B cell (primary cell): ENCODE measurements around the gene TMEM116. TPM values are rescaled to one million over a fixed set of nuclear protein-coding genes. Genes with fewer than 3 reads are reported as not detected.
"Not testable (repeated sequence)": the region's sequence is repeated elsewhere in the genome, so short reads cannot be mapped to it uniquely, and the experiment has no call there.

Experiments
- ATAC-seq: fragments of 200-7000 bp; cut with Tn5 transposase; one replicate; pipeline ENCODE4 v1.10.0; 2021; ENCODE audit warnings: low read depth, mild to moderate bottlenecking, moderate number of reproducible peaks, moderate library complexity
- CTCF ChIA-PET: fragments of 350-600 bp; sonication (Branson Sonifier 250); formaldehyde crosslinking; loops from one replicate; lab custom pipeline; 2021; ENCODE audit warnings: antibody characterized with exemption, inconsistent platforms; lab: Charles Lee
- POLR2A ChIA-PET: fragments of 350-600 bp; sonication (Branson Sonifier 250); formaldehyde crosslinking; loops from one replicate; lab custom pipeline; 2021; ENCODE audit warnings: antibody characterized with exemption; lab: Charles Lee
- DNase-seq: peaks from one replicate; pipeline ENCODE4 v3.0.0; 2013
- H2AFZ ChIP-seq: 2 replicates; pipeline ENCODE4 v1.6.1; 2012; ENCODE audit warnings: mild to moderate bottlenecking, low read depth, low read length; ENCODE audit not compliant: insufficient read depth, poor library complexity, severe bottlenecking
- H3K27ac ChIP-seq, 2 donors: 1 replicate in 1 of 2; 2 replicates in 1 of 2; pipeline ENCODE4 v1.5.1; 2012 to 2013; ENCODE audit warnings: low read length in 2 of 2, mild to moderate bottlenecking in 2 of 2, moderate library complexity in 1 of 2
- H3K27me3 ChIP-seq, 4 experiments: fragments of 200-600 bp in 1 of 4; sonication (generic) in 1 of 4; replicated peaks in 1 of 4; 1 replicate in 2 of 4; 2 replicates in 2 of 4; pipeline versions ENCODE4 v1.6.1 to v1.7.0; 2013 to 2016; ENCODE audit warnings: low read length in 3 of 4, mild to moderate bottlenecking in 2 of 4, mixed read lengths in 1 of 4, moderate library complexity in 1 of 4; ENCODE audit not compliant: insufficient read depth in 4 of 4, control insufficient read depth in 3 of 4; ENCODE audit errors: control extremely low read depth in 1 of 4
- H3K36me3 ChIP-seq, 2 experiments: replicated peaks in 1 of 2; 1 replicate in 1 of 2; 2 replicates in 1 of 2; pipeline versions ENCODE4 v1.6.1 to v1.7.1; 2013; ENCODE audit warnings: low read length in 1 of 2; ENCODE audit not compliant: insufficient read depth in 2 of 2, control insufficient read depth in 1 of 2; ENCODE audit errors: control extremely low read depth in 1 of 2, extremely low read depth in 1 of 2
- H3K4me1 ChIP-seq, 2 donors: fragments of 200-600 bp in 1 of 2; sonication (generic) in 1 of 2; 1 replicate in 1 of 2; 2 replicates in 1 of 2; pipeline versions ENCODE4 v1.5.1 to v1.6.1; 2013 to 2017; ENCODE audit warnings: low read length in 2 of 2; ENCODE audit not compliant: control insufficient read depth in 2 of 2, insufficient read depth in 2 of 2
- H3K4me2 ChIP-seq: replicated peaks from 2 replicates; pipeline ENCODE3; 2012; ENCODE audit warnings: mild to moderate bottlenecking, low read depth, low read length; ENCODE audit not compliant: poor library complexity, severe bottlenecking
- H3K4me3 ChIP-seq, 5 experiments: fragments of 200-600 bp in 1 of 5; sonication (generic) in 1 of 5; 1 replicate in 3 of 5; 2 replicates in 2 of 5; pipeline versions ENCODE4 v1.5.1 to v1.7.0; 2011 to 2016; ENCODE audit warnings: low read length in 4 of 5, mild to moderate bottlenecking in 4 of 5, low read depth in 2 of 5, control low read depth in 1 of 5, moderate library complexity in 1 of 5; ENCODE audit not compliant: insufficient read depth in 1 of 5; ENCODE audit errors: control extremely low read depth in 1 of 5, extremely low read depth in 1 of 5
- H3K79me2 ChIP-seq: fragments of 200-600 bp; sonication (generic); one replicate; pipeline ENCODE4 v1.6.0; 2016; ENCODE audit warnings: low read length; ENCODE audit not compliant: control insufficient read depth, insufficient read depth
- H3K9ac ChIP-seq: fragments of 200-600 bp; sonication (generic); 2 replicates; pipeline ENCODE4 v1.6.1; 2017; ENCODE audit warnings: mild to moderate bottlenecking, low read length, moderate library complexity
- H3K9me3 ChIP-seq, 3 donors: one replicate each; pipeline versions ENCODE4 v1.6.1 to v1.7.1; 2013; ENCODE audit warnings: low read length in 2 of 3; ENCODE audit not compliant: control insufficient read depth in 2 of 3, insufficient read depth in 1 of 3; ENCODE audit errors: control extremely low read depth in 1 of 3
- H4K20me1 ChIP-seq: 2 replicates; pipeline ENCODE4 v1.6.0; 2012; ENCODE audit warnings: mild to moderate bottlenecking, low read length; ENCODE audit not compliant: insufficient read depth, control insufficient read depth, poor library complexity, severe bottlenecking
- H3K27ac Mint-ChIP-seq: one replicate; pipeline ENCODE4 v1.8.0; 2021; ENCODE audit warnings: mixed read lengths
- H3K27me3 Mint-ChIP-seq: one replicate; pipeline ENCODE4 v1.8.0; 2021; ENCODE audit warnings: mixed read lengths
- H3K4me1 Mint-ChIP-seq: one replicate; pipeline ENCODE4 v1.8.0; 2021; ENCODE audit warnings: mixed read lengths
- H3K4me3 Mint-ChIP-seq: one replicate; pipeline ENCODE4 v1.8.0; 2021; ENCODE audit warnings: mixed read lengths
- H3K9me3 Mint-ChIP-seq: one replicate; pipeline ENCODE4 v1.8.0; 2022; ENCODE audit warnings: mixed read lengths; ENCODE audit not compliant: insufficient read depth
- EZH2 ChIP-seq: IDR thresholded peaks from 2 replicates; pipeline ENCODE4 v1.6.1; 2012; ENCODE audit warnings: borderline replicate concordance, low read depth, mild to moderate bottlenecking, moderate library complexity, low read length; ENCODE audit not compliant: insufficient read depth, poor library complexity, severe bottlenecking
- WGBS: methylation state at CpG from one replicate; pipeline ENCODE4 v1.1.5; 2013; ENCODE audit warnings: missing lambda C conversion rate; ENCODE audit not compliant: insufficient coverage; 5-methylcytosine and 5-hydroxymethylcytosine counted together
- intact Hi-C: fragments of 100-400 bp; cut with micrococcal nuclease; formaldehyde crosslinking; loops from one replicate; pipeline ENCODE4 v1.10.0; 2022
- polyA plus RNA-seq: library from polyadenylated mRNA; depleted of rRNA; stranded (reverse); fragments of >200 nt; gene quantifications from 2 replicates; pipeline ENCODE4 v1.2.3, GENCODE V29; 2012
- total RNA-seq, 2 donors: library from RNA; stranded (reverse); fragments of 120-200 nt in 1 of 2; gene quantifications; 1 replicate in 1 of 2; 2 replicates in 1 of 2; pipeline versions ENCODE4 v1.2.3 to v1.2.4, GENCODE V29; 2013 to 2022
- TF ChIP-seq, protein P1 (sequence below): fragments of 200-600 bp; IDR thresholded peaks from one replicate; pipeline ENCODE4 v1.8.0; 2022; ENCODE audit warnings: antibody characterized with exemption, mild to moderate bottlenecking

The TMEM116 gene
- total and polyA plus RNA-seq, 2 donors (not counting 1 experiment from before 2014, with no cell fraction given) = 7.9 to 11.7 TPM

- no peak overlapping the region for H3K4me3 Mint-ChIP-seq
- H3K9me3 ChIP-seq = no peaks in the 10 kb centered on the region
- H3K27me3 ChIP-seq = no peaks in the 10 kb centered on the region
- H3K4me2 ChIP-seq = no peak overlapping the region
- CTCF ChIA-PET = interaction anchor here (0.8 kb wide), 1 partner anchor 97 kb away, joined by 3 read pairs; no protein-coding TSS in a partner anchor
- no peak overlapping the region for H2AFZ ChIP-seq
- no peaks in the 10 kb centered on the region for H3K9me3 Mint-ChIP-seq
- H4K20me1 ChIP-seq = no peaks in the 10 kb centered on the region
- 98% methylated on average over 10 of the region's 13 CpGs for WGBS
- POLR2A ChIA-PET = no interaction called here
- peaks cover 8% of the 10 kb centered on the region for H3K4me1 Mint-ChIP-seq
- no peak for TF ChIP-seq EZH2
- TF ChIP-seq, protein P1, sequence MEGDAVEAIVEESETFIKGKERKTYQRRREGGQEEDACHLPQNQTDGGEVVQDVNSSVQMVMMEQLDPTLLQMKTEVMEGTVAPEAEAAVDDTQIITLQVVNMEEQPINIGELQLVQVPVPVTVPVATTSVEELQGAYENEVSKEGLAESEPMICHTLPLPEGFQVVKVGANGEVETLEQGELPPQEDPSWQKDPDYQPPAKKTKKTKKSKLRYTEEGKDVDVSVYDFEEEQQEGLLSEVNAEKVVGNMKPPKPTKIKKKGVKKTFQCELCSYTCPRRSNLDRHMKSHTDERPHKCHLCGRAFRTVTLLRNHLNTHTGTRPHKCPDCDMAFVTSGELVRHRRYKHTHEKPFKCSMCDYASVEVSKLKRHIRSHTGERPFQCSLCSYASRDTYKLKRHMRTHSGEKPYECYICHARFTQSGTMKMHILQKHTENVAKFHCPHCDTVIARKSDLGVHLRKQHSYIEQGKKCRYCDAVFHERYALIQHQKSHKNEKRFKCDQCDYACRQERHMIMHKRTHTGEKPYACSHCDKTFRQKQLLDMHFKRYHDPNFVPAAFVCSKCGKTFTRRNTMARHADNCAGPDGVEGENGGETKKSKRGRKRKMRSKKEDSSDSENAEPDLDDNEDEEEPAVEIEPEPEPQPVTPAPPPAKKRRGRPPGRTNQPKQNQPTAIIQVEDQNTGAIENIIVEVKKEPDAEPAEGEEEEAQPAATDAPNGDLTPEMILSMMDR = no peak
- H3K27ac Mint-ChIP-seq = no peak overlapping the region
- ATAC-seq (no peak), DNase-seq (no peak)
- intact Hi-C loops = loop anchor here (5.0 kb wide), 1 partner anchor 102 kb away; no protein-coding TSS in a partner anchor
- peaks cover 5 to 6% of the 10 kb centered on the region in 2 donors for H3K4me1 ChIP-seq
- H3K36me3 ChIP-seq = peaks cover 8 to 67% of the 10 kb centered on the region in 2 experiments
- no peak overlapping the region for H3K4me3 ChIP-seq
- no peak overlapping the region for H3K9ac ChIP-seq
- H3K27ac ChIP-seq = no peak overlapping the region
- H3K79me2 ChIP-seq = peaks cover 5% of the 10 kb centered on the region
- H3K27me3 Mint-ChIP-seq = no peaks in the 10 kb centered on the region
These were observed 36.4 kb upstream of the TMEM116 start for GRCh38 chr12:112049351-112049750.

GRCh38 chr12:112046003-112046402, 33.0 kb upstream of the TMEM116 start:
- H2AFZ ChIP-seq = no peak overlapping the region
- ChIA-PET POLR2A (no interaction called here), CTCF (no interaction called here)
- H4K20me1 ChIP-seq = no peaks in the 10 kb centered on the region
- H3K27ac ChIP-seq = no peak overlapping the region
- H3K27me3 ChIP-seq = no peaks in the 10 kb centered on the region
- no peak overlapping the region for H3K4me2 ChIP-seq
- H3K9me3 Mint-ChIP-seq = no peaks in the 10 kb centered on the region
- no peak overlapping the region for H3K27ac Mint-ChIP-seq
- ATAC-seq (no peak), DNase-seq (no peak)
- no peaks in the 10 kb centered on the region for H3K9me3 ChIP-seq
- H3K4me1 ChIP-seq = peaks cover 5 to 6% of the 10 kb centered on the region in 2 donors
- H3K27me3 Mint-ChIP-seq = no peaks in the 10 kb centered on the region
- intact Hi-C loops = loop anchor here (5.0 kb wide), 1 partner anchor 99 kb away; no protein-coding TSS in a partner anchor
- TF ChIP-seq, protein P1 = no peak
- no peak for TF ChIP-seq EZH2
- no peaks in the 10 kb centered on the region for H3K79me2 ChIP-seq
- peaks cover 8% of the 10 kb centered on the region for H3K4me1 Mint-ChIP-seq
- no peak overlapping the region for H3K4me3 Mint-ChIP-seq
- H3K4me3 ChIP-seq = no peak overlapping the region
- 82% methylated on average over 3 of the region's 4 CpGs for WGBS
- H3K9ac ChIP-seq = no peak overlapping the region
- H3K36me3 ChIP-seq = peaks cover under 1 to 65% of the 10 kb centered on the region in 2 experiments

GRCh38 chr12:112036614-112037013, 23.6 kb upstream of the TMEM116 start:
- WGBS = 100% methylated on average over 1 of the region's 12 CpGs
- ATAC-seq, H3K4me2 ChIP-seq, H3K4me1 Mint-ChIP-seq, DNase-seq, H2AFZ ChIP-seq, CTCF ChIA-PET, H3K4me3 ChIP-seq, H3K27ac ChIP-seq, H3K9me3 Mint-ChIP-seq, intact Hi-C loops, POLR2A ChIA-PET, H3K9ac ChIP-seq, H4K20me1 ChIP-seq, H3K4me3 Mint-ChIP-seq, H3K27me3 ChIP-seq, H3K27me3 Mint-ChIP-seq, H3K27ac Mint-ChIP-seq, H3K9me3 ChIP-seq, H3K79me2 ChIP-seq, H3K4me1 ChIP-seq: not testable (repeated sequence)
- peaks cover 9 to 51% of the 10 kb centered on the region in 2 experiments for H3K36me3 ChIP-seq
